Measurements from ENCODE around the gene TMX4.
"Not testable (repeated sequence)": the region's sequence is repeated elsewhere in the genome, so short reads cannot be mapped to it uniquely, and the experiment has no call there.

TMX4 gene

DNA sequence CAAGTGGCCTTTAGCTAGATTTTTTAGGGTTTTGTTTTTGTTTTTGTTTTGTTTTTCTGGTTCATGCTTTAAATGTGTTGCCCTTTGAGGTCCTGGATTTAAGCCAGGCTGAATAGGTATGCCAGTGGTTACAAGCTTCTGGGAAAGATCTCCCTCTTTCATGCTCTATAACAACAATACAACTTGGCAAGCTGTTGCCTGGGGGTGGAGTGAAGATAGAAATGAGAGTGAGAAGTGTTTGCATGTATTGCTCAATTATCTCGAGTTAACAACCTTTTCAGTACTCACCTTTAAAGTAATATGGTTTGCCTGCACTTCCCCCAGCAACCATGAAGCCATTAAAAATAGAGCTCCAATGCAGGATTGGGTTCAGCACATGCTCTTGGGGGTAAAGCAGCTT is 60.1 kb downstream of the TMX4 start:
- no peak for DNase-seq

DNA sequence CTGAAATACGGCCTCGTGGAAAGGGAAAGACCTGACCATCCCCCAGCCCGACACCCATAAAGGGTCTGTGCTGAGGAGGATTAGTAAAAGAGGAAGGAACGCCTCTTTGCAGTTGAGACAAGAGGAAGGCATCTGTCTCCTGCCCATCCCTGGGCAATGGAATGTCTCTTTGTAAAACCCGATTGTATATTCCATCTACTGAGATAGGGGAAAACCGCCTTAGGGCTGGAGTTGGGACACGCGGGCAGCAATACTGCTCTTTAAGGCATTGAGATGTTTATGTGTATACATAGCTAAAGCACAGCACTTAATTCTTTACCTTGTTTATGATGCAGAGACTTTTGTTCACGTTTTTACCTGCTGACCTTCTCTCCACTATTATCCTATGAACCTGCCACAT is 63.0 kb downstream of the TMX4 start:
- not testable (repeated sequence) for DNase-seq

DNA sequence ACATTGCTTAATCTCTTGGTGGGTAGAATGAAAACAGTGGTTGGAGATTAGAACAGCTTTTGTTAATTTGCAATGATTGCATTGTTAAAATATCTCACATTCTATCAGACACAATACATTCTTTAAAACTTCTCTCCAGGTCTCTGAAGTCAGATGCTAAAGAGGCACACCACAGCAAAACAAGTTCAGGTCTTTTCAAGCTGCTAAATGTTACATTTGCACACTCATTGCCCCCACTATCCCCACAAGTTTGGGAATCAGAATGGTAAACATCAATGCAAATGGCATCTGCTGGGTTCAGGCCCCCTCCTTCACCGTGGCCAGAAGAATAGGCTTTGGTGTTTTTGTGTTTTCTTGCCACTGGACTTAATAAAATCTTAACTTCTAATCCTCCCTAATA is 69.2 kb downstream of the TMX4 start:
- DNase-seq: no peak

DNA sequence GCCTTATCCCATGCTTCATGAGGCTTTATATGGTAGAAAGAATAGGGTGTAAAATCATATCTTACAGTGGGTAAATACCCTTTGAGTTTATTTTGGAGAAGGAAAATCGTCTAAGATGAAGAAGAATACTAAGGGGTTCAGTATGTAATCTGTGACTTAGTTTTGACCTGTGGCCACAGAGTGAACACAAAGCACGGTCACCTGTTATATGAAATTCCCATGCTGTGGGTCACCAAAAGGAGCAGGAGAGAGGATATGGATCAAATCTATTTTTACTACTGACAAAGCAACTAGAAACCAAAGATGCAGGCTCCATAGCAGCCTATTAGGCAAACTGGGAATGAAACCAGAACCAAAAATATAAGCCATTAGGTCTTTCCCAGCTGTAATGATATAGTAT is 75.7 kb downstream of the TMX4 start:
- DNase-seq: no peak

DNA sequence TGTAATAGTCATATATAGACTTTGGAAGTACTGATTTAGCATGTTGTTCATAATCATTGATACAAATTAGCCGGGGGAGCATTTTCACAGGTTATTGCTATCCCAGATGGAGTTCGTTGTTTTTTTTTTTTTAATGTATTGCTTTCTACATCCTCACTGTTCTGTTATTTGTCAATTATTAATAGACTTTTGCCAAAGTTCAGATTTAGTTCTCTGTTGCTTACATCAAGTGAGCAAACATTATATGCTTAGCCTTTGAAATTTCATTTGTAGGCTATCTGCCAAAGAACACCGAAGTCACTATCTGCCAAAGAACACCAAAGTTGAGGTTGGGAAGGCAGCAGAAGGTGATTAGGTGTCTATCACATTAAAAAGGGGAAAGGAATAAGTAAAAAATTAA is 79.2 kb downstream of the TMX4 start, which contains the start of gene HAO1:
Gene HAO1, minus strand, starts transcription at position 118 of the 400 bp plus-strand sequence. Its CDS starts 36 bp downstream, at position 82.
- no peak for DNase-seq

DNA sequence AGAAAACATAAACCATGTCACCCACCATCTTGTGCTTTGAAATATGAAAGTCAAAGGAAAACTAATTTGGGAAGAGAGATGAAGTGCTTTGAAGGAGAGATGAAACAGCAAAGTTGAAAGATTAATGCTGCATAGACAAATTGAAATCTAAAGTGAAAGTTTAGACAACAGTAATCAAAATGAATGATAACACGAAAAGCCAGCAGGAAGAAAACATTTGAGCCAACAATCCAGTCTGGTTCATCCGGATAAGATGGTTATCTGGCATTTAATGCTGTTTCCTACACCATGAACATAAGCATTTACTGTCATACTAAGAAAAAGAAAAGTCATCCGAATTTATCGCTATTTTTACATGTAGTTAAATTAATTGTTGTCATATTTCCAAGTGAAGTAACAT is 79.9 kb downstream of the TMX4 start:
- DNase-seq: no peak

DNA sequence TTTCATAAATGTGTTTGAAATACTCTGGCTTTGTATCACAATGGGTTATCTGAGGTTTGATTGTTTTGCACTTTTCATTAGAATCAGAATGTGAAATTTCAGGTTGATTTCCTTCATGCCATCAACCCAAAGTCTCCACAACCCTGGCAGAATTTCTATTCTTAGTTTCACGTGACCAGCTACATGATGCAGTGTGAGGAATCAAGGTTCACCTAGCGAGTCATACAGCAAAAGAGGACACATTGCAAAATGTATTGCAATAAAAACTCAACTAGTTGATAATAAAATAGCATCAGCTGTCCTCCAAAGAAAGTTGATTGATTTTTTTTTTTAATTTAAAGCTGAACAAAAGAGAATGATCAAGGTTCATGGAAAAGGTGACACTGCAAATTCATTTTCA is 81.5 kb downstream of the TMX4 start:
- DNase-seq: no peak

DNA sequence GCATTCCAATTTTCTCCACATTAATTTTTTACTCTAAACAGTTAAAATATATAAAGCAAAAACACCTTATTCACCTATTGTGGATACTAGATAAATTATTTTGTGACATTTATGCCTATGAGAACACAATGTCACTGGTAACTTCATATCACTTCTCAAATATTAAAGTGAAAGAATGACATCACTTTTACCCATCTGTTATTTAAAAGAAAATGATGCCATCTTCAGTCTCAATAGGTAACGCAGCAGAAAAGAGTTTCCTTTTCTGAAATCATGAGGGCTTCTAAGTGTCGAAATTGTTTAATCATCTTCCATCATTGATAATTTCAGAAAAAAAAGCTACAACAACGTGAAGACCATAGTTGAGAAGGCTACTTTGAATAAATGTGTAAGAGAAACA is 82.2 kb downstream of the TMX4 start:
- no peak for DNase-seq

DNA sequence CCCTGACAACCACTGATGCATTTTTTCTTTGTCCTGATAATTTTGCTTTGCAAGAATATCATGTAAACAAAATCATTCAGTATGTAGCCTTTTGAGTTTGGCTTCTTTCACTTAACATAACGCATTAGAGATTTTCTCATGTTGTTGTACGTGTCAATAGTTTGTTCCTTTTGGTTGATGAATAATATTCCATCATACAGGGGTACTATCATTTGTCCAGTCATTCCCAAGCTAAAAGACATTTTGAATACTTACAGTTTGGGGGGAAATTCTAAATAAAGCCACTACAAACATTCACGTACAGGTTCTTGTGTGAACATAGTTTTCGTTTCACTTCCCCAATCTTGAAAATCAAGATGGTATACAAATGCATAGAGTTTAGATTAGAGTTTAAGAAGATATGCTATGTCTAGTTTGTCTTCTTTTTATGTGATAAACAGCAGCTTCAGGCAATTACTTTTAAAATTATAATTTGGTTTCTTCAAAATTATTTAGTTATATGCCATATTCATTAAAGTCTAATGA is 84.5 kb downstream of the TMX4 start:
- DNase-seq: no peak

DNA sequence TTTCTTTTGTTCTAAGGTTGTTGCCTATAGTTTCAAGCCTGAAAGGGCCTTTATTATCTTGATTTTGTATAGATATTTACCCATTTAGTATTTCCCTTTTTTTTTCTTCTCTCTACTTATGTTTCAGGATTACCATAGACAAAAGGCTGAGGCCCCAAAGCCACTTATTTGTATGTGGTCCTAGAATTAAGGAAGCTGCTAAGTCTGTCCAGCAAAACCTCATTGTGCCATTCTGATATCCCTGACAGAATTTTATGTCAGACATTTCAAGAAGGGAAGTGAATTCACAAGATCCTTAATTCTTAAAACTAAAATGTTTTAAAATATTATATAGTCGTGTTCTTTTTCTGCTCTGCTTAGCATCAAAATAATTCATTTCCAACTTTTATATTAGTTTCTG is 86.2 kb downstream of the TMX4 start:
- no peak for DNase-seq

DNA sequence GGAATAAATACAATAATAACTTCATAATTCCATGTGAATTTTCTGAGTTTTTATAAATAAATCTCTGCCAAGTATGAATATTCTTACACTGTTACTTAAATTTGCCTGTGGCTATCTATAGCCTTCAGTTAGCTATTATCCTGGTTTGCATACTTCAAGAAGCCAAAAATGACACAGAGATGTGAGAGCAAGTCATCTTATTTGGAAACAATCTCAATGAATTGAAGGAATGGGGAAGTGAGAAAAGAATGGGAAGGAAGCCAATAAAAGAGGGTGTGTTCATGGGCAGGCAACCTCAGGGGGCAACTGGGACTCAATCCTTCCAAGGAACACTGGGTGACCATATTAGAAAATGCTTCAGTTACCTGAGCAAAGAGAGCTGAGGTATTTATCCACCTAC is 89.2 kb downstream of the TMX4 start:
- DNase-seq: no peak

Data from right hindlimb (tissue), 1 donor.